Liver (tissue), 3 donors: Measurements from ENCODE around the gene RAB31.

Experiments
- GABPA ChIP-seq, 2 donors: IDR thresholded peaks in 1 of 2; conservative IDR thresholded peaks in 1 of 2; 2 replicates each; pipeline ENCODE4 v1.6.1; 2016; ENCODE audit warnings: antibody characterized with exemption in 2 of 2, mild to moderate bottlenecking in 1 of 2, moderate library complexity in 1 of 2
- REST ChIP-seq: IDR thresholded peaks from 2 replicates; pipeline ENCODE4 v1.6.1; 2016; ENCODE audit warnings: antibody characterized with exemption, mild to moderate bottlenecking
- RXRA ChIP-seq, 2 donors: IDR thresholded peaks; 2 replicates each; pipeline ENCODE4 v1.6.1; 2017 to 2018; ENCODE audit warnings: antibody characterized with exemption in 2 of 2, mild to moderate bottlenecking in 1 of 2
- SP1 ChIP-seq: IDR thresholded peaks from 2 replicates; pipeline ENCODE4 v1.6.1; 2018; ENCODE audit warnings: antibody characterized with exemption, mild to moderate bottlenecking
- TAF1 ChIP-seq: conservative IDR thresholded peaks from 2 replicates; pipeline ENCODE4 v1.6.1; 2016; ENCODE audit warnings: antibody characterized with exemption, mild to moderate bottlenecking
- TF ChIP-seq, protein P1 (sequence below): fragments of 150-350 bp; IDR thresholded peaks from 2 replicates; pipeline ENCODE4 v1.5.1; 2017; ENCODE audit warnings: improper control_type of control experiment, low read depth, low read length; ENCODE audit not compliant: missing input control
- TF ChIP-seq, protein P2 (sequence below): IDR thresholded peaks from 2 replicates; pipeline ENCODE4 v1.6.1; 2016; ENCODE audit warnings: antibody characterized with exemption
- donor health status: healthy.
- donor health status: healthy.

GRCh38 chr18:9751371-9752031 lies 43.4 kb downstream of the RAB31 start:
- no peak for TF ChIP-seq RXRA (IDR thresholded peaks at IDR 0.05)
- TF ChIP-seq, protein P1, sequence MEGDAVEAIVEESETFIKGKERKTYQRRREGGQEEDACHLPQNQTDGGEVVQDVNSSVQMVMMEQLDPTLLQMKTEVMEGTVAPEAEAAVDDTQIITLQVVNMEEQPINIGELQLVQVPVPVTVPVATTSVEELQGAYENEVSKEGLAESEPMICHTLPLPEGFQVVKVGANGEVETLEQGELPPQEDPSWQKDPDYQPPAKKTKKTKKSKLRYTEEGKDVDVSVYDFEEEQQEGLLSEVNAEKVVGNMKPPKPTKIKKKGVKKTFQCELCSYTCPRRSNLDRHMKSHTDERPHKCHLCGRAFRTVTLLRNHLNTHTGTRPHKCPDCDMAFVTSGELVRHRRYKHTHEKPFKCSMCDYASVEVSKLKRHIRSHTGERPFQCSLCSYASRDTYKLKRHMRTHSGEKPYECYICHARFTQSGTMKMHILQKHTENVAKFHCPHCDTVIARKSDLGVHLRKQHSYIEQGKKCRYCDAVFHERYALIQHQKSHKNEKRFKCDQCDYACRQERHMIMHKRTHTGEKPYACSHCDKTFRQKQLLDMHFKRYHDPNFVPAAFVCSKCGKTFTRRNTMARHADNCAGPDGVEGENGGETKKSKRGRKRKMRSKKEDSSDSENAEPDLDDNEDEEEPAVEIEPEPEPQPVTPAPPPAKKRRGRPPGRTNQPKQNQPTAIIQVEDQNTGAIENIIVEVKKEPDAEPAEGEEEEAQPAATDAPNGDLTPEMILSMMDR: no peak
- TF ChIP-seq, protein P2, sequence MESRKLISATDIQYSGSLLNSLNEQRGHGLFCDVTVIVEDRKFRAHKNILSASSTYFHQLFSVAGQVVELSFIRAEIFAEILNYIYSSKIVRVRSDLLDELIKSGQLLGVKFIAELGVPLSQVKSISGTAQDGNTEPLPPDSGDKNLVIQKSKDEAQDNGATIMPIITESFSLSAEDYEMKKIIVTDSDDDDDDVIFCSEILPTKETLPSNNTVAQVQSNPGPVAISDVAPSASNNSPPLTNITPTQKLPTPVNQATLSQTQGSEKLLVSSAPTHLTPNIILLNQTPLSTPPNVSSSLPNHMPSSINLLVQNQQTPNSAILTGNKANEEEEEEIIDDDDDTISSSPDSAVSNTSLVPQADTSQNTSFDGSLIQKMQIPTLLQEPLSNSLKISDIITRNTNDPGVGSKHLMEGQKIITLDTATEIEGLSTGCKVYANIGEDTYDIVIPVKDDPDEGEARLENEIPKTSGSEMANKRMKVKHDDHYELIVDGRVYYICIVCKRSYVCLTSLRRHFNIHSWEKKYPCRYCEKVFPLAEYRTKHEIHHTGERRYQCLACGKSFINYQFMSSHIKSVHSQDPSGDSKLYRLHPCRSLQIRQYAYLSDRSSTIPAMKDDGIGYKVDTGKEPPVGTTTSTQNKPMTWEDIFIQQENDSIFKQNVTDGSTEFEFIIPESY: no peak
- no peak for TF ChIP-seq TAF1
- no peak for TF ChIP-seq GABPA (IDR thresholded peaks at IDR 0.05 in 1 of 2, conservative IDR thresholded peaks at IDR 0.05 in 1 of 2)
- no peak for TF ChIP-seq REST
- no peak for TF ChIP-seq SP1
